Activated T-cell treated with anti-CD3 and anti-CD28 coated beads, Interleukin-2, amount 50 U/mL, for 24 hours (primary cell): Measurements from ENCODE around the gene PRRT2.

ENCODE experiments used
- DNase-seq: peaks from one replicate; pipeline ENCODE4 v3.0.0-alpha.2; 2020
- H3K27ac Mint-ChIP-seq: 2 replicates; pipeline ENCODE4 v1.8.0; 2020; ENCODE audit warnings: mild to moderate bottlenecking, mixed read lengths
- H3K27me3 Mint-ChIP-seq: 2 replicates; pipeline ENCODE4 v1.8.0; 2020; ENCODE audit warnings: mixed read lengths
- H3K36me3 Mint-ChIP-seq: 2 replicates; pipeline ENCODE4 v1.8.0; 2020; ENCODE audit warnings: low read depth, mixed read lengths
- H3K4me1 Mint-ChIP-seq: 2 replicates; pipeline ENCODE4 v1.8.0; 2020; ENCODE audit warnings: low read depth, mixed read lengths
- H3K4me3 Mint-ChIP-seq: 2 replicates; pipeline ENCODE4 v1.8.0; 2020; ENCODE audit warnings: mild to moderate bottlenecking, moderate library complexity, mixed read lengths
- H3K9me3 Mint-ChIP-seq: 2 replicates; pipeline ENCODE4 v1.8.0; 2020; ENCODE audit warnings: mixed read lengths

Gene PRRT2

DNA sequence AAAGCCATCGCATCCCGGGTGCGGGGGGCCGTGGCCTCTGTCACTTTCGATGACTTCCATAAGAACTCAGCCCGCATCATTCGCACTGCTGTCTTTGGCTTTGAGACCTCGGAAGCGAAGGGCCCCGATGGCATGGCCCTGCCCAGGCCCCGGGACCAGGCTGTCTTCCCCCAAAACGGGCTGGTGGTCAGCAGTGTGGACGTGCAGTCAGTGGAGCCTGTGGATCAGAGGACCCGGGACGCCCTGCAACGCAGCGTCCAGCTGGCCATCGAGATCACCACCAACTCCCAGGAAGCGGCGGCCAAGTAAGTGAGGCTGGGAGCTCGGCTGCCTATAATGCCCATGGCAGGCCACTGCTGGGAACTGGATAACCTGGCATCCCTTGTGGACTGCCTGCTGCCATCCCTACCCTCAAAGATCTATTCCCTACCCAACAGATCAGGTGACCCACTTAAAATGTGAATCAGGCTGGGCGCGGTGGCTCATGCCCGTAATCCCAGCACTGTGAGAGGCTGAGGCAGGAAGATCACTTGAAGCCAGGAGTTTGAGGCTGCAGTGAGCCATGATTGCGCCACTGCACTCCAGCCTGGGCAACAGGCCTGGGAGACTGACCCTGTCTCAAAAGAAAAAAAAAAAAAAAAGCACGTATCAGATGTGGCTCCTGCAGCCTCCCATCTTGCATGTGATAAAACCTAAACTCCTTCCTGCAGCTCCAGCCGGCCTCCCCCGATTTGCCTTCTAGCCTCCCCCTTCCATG lies 32.8 kb downstream of the PRRT2 start:
- Mint-ChIP-seq H3K4me1 (peaks cover 7% of the 10 kb centered on the region), H3K36me3 (peaks cover 80% of the 10 kb centered on the region), H3K9me3 (no peaks in the 10 kb centered on the region), H3K27me3 (no peaks in the 10 kb centered on the region), H3K4me3 (no peak overlapping the region), H3K27ac (no peak overlapping the region)
- DNase-seq = no peak

DNA sequence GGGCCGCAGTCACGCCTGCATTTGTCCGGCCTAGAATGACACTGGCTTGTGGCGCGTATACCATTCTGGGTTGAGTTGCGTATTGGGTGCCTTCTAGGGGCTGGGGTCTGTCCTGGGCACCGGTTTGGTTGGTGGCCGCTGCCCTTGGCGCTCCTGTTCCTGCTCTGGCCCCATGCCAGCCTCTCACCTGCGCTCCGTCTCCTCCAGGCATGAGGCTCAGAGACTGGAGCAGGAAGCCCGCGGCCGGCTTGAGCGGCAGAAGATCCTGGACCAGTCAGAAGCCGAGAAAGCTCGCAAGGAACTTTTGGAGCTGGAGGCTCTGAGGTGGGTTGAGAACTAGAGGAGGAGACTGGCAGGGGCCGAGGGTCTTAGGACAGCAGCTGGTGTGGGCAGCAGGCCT lies 33.7 kb downstream of the PRRT2 start:
- Mint-ChIP-seq H3K36me3 (peaks cover 71% of the 10 kb centered on the region), H3K9me3 (no peaks in the 10 kb centered on the region), H3K27me3 (no peaks in the 10 kb centered on the region), H3K27ac (no peak overlapping the region), H3K4me1 (peaks cover 7% of the 10 kb centered on the region), H3K4me3 (no peak overlapping the region)
- no peak for DNase-seq

DNA sequence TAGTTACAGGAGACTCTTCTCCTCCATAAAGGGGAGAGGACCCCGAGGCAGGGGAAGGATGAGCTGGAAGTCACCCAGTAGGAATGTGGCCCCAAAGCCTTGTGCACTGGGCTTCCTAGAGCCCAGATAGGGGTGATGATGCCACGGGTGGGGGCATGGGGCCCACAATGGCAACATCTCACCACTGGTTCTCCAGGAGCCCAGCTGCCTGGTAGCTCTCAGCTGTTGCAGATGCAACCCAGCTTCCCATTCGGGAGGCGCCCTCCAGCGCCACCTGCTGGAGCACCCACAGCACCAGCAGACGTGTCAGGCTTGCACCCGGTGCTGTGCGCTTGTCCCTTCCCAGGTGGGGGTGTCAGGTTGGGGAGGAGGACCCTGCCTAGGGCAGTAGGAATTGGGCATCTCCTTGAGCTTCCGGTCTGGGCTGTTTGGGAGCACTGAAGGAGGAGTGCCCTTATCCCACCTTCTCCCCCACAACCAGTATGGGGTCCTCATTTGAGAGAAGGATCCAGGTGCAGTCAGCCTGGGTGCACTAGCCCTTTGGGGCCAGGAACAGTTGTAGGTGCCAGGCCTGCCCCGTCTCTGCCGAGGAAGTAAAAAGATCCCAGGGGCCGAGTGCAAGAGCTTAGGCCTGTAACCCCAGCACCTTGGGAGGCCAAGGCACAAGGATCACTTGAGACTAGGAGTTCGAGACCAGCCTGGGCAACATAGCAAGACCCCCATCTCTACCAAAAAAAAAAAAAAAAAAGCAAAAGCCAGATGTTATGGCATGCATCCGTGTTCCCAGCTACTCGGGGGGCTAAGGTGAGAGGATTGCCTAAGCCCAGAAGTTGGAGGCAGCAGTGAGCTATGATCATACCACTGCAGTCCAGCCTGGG lies 36.7 kb downstream of the PRRT2 start:
- no peaks in the 10 kb centered on the region for H3K27me3 Mint-ChIP-seq
- peak overlapping the region; percentile 50 for H3K27ac Mint-ChIP-seq
- H3K4me1 Mint-ChIP-seq = peaks cover 7% of the 10 kb centered on the region
- H3K9me3 Mint-ChIP-seq = no peaks in the 10 kb centered on the region
- H3K36me3 Mint-ChIP-seq = peaks cover 49% of the 10 kb centered on the region
- no peak overlapping the region for H3K4me3 Mint-ChIP-seq
- peak; percentile 88 for DNase-seq

DNA sequence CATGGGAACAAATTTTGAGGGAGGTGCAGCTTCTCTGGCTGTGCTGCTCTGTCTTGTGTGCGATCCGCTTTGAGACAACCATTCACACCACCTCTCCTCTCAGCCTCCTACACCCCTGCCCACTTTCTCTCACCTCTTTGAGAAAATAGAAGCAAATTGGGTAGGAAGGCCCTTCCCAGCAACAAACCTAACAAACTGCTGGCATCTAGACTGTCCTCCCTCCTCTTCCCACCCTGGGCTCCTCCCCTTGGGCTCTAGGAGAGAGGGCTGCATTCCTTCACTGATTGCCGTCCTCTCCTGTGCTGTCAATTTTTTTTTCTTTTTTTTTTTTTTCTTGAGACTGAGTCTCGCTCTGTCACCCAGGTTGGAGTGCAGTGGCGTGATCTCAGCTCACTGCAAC lies 37.5 kb downstream of the PRRT2 start:
- peaks cover 40% of the 10 kb centered on the region for H3K36me3 Mint-ChIP-seq
- H3K4me3 Mint-ChIP-seq = no peak overlapping the region
- H3K27ac Mint-ChIP-seq = no peak overlapping the region
- no peaks in the 10 kb centered on the region for H3K9me3 Mint-ChIP-seq
- peaks cover 7% of the 10 kb centered on the region for H3K4me1 Mint-ChIP-seq
- H3K27me3 Mint-ChIP-seq = no peaks in the 10 kb centered on the region
- DNase-seq = no peak

DNA sequence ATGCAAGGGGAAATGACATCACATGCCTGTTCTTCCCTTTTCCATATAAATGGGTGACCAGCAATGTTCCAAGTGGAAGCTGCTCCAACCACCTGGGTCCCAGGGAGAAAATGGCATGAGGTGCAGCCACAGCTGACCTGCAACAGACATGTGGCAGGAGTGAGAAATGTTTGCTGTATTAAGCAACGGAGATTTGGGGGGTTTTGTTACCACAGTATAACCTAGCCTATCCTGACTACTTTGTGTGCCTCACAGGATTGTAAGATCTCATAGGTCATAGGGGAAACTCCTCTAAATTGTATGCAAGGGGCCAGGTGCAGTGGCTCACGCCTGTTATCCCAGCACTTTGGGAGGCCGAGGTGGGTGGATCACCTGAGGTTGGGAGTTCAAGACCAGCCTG lies 39.0 kb downstream of the PRRT2 start:
- DNase-seq = no peak
- H3K36me3 Mint-ChIP-seq = peaks cover 26% of the 10 kb centered on the region
- no peaks in the 10 kb centered on the region for H3K9me3 Mint-ChIP-seq
- H3K4me1 Mint-ChIP-seq = peaks cover 7% of the 10 kb centered on the region
- H3K4me3 Mint-ChIP-seq = no peak overlapping the region
- H3K27me3 Mint-ChIP-seq = no peaks in the 10 kb centered on the region
- H3K27ac Mint-ChIP-seq = peak overlapping the region; percentile 0

DNA sequence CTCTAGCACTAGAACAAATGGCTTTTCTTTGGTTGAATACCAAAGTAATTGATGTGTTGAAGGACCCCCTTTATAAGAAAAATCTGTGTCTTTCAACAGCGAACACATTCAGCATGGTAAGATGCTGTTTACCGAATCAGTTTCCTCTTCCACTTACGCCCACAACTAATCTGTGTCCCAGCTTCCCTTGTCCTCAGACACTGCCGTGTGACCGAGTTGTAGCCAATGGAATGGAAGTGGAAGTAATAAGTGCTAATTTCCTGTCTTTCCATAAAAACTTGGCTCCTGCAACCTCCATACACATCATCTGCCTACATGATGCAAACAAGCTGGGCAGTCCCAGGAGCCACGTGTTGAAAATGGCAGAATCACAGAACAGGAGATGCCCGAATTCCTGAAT lies 40.7 kb downstream of the PRRT2 start:
- no peak overlapping the region for H3K27ac Mint-ChIP-seq
- peaks cover 18% of the 10 kb centered on the region for H3K36me3 Mint-ChIP-seq
- H3K9me3 Mint-ChIP-seq = no peaks in the 10 kb centered on the region
- no peak overlapping the region for H3K4me3 Mint-ChIP-seq
- H3K4me1 Mint-ChIP-seq = peaks cover 7% of the 10 kb centered on the region
- H3K27me3 Mint-ChIP-seq = no peaks in the 10 kb centered on the region
- DNase-seq = no peak

DNA sequence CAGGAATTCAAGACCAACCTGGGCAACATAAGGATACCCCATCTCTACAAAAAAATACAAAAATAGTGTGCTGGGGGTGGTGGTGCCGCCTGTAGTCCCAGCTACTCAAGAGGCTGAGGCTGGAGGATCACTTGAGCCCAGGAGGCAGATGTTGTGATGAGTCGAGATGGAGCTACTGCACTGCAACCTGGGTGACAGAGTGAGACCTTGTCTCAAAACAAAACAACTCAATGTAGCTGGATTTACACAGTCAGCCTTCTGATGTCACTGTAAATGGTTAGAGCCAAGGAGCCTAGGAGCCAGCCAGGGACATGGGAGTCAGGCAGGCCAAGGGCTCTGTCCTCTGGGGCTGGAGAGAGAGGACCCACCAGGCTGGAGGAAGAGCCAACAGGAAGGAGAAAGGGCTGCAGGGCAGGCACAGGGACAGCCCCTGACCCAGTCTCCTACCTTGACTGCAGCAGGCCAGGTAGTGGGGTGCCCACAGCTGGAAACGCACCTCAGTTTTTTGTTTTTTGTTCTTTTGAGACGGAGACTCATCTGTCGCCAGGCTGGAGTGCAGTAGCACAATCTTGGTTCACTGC lies 42.6 kb downstream of the PRRT2 start:
- Mint-ChIP-seq H3K4me1 (peaks cover 3% of the 10 kb centered on the region), H3K9me3 (no peaks in the 10 kb centered on the region), H3K27ac (no peak overlapping the region), H3K36me3 (peaks cover 23% of the 10 kb centered on the region), H3K27me3 (no peaks in the 10 kb centered on the region), H3K4me3 (no peak overlapping the region)
- no peak for DNase-seq

DNA sequence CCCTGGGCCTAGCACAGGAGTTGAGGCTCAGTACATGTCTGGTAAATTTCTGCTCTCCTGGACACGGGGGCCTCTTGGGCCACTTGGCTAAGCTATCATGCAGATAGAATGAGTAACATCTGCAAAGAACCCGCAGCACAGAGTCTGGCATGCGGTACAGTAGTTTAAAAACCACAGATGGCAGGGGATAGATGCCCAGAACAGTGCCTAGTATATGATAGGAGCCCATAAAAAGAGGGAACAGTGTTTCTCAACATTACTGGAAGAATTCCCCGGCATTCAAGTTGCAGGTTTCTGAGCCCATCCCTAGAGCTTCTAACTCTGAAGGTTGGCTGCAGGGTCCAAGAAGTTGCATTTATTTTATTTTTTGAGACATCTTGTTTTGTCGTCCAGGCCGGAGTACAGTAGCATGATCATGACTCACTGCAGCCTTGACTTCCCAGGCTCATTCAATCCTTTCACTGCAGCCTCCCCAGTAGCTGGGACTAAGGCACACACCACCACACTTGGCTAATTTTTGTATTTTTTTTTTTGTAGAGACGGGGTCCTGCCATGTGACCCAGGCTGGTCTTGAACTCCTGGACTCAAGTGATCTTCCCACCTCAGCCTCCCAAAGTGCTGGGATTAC lies 45.3 kb downstream of the PRRT2 start:
- H3K27me3 Mint-ChIP-seq = no peaks in the 10 kb centered on the region
- H3K4me1 Mint-ChIP-seq = peaks cover 20% of the 10 kb centered on the region
- H3K4me3 Mint-ChIP-seq = no peak overlapping the region
- peak overlapping the region; percentile 37 for H3K27ac Mint-ChIP-seq
- H3K9me3 Mint-ChIP-seq = no peaks in the 10 kb centered on the region
- DNase-seq = no peak
- peaks cover 40% of the 10 kb centered on the region for H3K36me3 Mint-ChIP-seq

DNA sequence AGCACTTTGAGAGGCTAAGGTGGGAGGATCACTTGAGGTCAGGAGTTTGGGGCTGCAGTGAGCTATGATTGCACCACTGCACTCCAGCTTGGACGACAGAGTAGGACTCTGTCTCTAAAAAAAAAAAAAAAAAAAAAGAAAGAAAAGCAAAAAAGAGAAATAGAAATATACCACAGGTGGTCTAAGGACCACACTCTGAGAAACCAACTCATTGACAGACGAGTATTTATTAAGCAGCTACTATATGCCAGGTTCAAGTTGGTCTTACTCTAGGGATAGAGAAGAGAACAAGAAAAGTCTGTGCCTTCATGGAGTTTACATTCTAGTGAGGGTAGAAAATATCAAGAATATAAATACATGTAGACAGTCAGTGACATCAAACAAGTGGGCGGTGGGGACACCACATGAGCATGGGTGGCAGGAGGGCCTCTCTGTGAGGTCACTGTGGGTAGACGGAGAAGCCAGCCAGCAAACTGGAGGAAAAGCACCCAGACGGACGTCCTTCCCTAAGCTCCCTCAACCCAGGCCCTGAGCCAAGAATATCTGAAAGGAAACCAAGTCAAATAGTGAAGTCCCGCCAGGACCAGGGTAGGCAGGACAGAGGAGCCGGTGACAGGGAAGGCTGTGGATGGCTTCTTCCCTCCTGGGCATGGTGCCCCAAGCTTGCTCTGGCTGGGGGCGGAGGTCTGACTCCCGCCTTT lies 46.3 kb downstream of the PRRT2 start:
- H3K36me3 Mint-ChIP-seq = peaks cover 44% of the 10 kb centered on the region
- H3K27ac Mint-ChIP-seq = no peak overlapping the region
- no peaks in the 10 kb centered on the region for H3K27me3 Mint-ChIP-seq
- DNase-seq = no peak
- H3K9me3 Mint-ChIP-seq = no peaks in the 10 kb centered on the region
- H3K4me1 Mint-ChIP-seq = peaks cover 20% of the 10 kb centered on the region
- no peak overlapping the region for H3K4me3 Mint-ChIP-seq

DNA sequence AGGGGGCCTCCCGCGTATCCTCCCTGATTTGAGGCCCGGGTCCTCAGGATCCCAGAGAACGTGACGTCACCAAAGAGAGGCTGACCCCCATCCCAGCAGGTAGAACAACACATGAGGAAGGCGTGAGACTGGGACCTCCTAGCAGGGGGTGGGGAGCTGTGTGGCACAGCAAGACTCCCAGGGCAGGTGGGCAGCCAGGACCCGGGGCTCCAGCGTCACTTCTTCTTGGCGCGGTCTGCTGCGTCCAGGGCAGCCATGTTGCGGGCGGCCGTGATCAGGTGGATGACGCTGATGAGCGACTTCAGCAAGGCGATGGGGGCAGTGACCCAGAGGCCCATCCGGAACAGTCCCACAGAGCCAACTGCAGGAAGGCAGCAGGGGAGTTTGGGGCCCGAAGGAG lies 47.0 kb downstream of the PRRT2 start:
- no peaks in the 10 kb centered on the region for H3K9me3 Mint-ChIP-seq
- peaks cover 44% of the 10 kb centered on the region for H3K36me3 Mint-ChIP-seq
- peaks cover 23% of the 10 kb centered on the region for H3K4me1 Mint-ChIP-seq
- no peak for DNase-seq
- no peak overlapping the region for H3K4me3 Mint-ChIP-seq
- H3K27me3 Mint-ChIP-seq = no peaks in the 10 kb centered on the region
- no peak overlapping the region for H3K27ac Mint-ChIP-seq

DNA sequence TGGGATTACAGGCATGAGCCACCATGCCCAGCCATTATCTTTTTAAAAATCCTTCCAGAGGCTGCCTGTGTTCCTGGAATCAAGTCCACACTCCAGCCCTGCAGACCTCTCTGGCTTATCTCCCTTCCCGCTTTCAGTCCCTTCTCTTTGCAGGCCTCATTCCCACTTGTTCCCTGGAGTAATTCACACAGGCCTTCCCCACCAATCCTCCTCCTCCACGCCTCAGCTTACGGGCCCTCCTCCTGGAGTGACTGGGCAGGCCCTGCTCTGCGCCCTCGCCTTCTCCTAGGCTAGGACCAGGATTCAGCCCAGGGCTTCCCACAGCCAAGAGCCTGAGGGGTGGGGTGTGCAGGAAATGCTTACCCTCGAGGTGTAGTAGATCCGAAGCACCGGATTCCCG lies 48.2 kb downstream of the PRRT2 start:
- Mint-ChIP-seq H3K4me3 (no peak overlapping the region), H3K9me3 (no peaks in the 10 kb centered on the region), H3K27ac (no peak overlapping the region), H3K4me1 (peaks cover 23% of the 10 kb centered on the region), H3K36me3 (peaks cover 44% of the 10 kb centered on the region), H3K27me3 (no peaks in the 10 kb centered on the region)
- no peak for DNase-seq

DNA sequence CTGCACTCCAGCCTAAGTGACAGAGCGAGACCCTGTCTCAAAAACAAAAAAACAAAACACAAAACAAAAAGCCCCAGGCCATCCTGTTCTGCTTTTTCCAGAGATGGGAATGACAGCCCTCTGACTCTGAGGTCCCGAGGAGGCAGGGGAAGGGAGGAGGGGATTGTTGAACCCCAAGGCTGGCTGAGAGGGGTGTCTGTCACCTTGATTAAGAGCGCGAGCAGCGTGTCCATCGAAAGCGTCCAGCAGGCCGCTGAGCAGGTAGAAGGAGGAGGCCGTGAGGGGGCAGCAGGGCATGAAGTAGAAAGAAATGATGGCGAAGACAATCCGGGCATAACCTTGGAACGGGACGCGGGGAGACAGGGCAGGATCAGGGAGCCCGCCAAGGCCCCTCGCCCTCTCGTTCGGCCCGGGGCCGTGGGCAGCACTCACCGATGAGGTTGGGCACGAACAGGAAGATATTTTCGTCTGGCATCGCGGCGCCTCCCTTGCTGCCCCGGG lies 50.4 kb downstream of the PRRT2 start:
- DNase-seq = no peak
- Mint-ChIP-seq H3K4me3 (peak overlapping the region; percentile 88), H3K9me3 (no peaks in the 10 kb centered on the region), H3K27me3 (no peaks in the 10 kb centered on the region), H3K4me1 (peaks cover 23% of the 10 kb centered on the region), H3K36me3 (peaks cover 41% of the 10 kb centered on the region), H3K27ac (peak overlapping the region; percentile 100)

DNA sequence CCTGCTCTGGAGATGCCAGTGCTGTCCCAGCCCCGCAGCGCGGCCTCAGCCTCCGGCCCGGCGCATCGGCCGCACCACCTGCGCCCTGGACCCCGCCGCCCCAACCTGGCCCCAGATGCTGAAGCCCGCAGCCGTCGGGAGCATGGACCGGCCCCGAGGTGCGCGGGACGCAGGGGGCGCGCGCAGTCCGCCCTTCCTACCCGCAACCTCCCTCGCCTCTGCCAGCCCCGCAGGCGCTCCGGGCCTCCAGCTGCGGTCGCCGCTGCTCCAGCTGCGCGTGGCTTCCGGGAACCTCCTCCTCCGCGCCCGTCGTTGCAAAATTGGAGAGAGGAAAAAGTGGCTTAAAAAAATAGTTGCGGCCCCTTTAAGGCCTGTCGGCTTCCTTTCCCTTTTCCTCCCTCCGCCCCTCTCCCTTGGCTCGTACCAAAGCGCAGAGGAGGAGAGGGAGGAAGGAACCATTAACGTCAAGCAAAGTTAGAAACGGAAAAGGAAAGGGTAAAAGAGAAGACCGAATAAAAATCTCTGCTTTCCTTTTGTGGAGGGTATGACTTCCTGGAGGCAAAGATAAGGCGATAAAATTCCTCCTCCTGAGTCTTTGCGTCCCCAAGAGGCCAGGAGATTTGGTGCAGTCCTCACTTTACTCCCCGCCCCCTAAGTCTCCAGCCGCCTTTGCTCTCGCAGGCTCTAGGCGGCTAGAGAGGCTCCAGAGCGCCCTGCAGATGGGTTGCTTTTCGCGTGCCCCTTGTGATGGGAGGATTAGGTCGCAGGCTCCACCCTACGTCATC lies 51.1 kb downstream of the PRRT2 start, which contains the start of gene CDIPT:
TSS of gene CDIPT (minus strand) at position 343 of the 785 bp plus-strand sequence. CDS start 369 bp downstream, outside the sequence.
- no peaks in the 10 kb centered on the region for H3K9me3 Mint-ChIP-seq
- no peaks in the 10 kb centered on the region for H3K27me3 Mint-ChIP-seq
- H3K4me3 Mint-ChIP-seq = peak within 1 kb of the TSS; percentile 88
- H3K4me1 Mint-ChIP-seq = peaks cover 23% of the 10 kb centered on the region
- peaks cover 36% of the 10 kb centered on the region for H3K36me3 Mint-ChIP-seq
- H3K27ac Mint-ChIP-seq = peak within 1 kb of the TSS; percentile 100
- DNase-seq = peak; percentile 93
